Astrocyte of the spinal cord (primary cell): Measurements from ENCODE around the gene GLP2R.

Experiments
- DNase-seq: peaks from one replicate; pipeline ENCODE4 v3.0.0; 2011; ENCODE audit warnings: low read depth, low spot score
- H3K4me3 ChIP-seq: 2 replicates; pipeline ENCODE4 v1.5.1; 2011; ENCODE audit warnings: low read depth, mild to moderate bottlenecking, low read length, moderate library complexity
- CTCF ChIP-seq: IDR thresholded peaks from 2 replicates; pipeline ENCODE4 v1.5.1; 2012; ENCODE audit warnings: low read depth, mild to moderate bottlenecking, low read length, inconsistent platforms
- in situ Hi-C: cut with HindIII; loops from 2 replicates; pipeline ENCODE4 v1.10.0; 2017; ENCODE audit warnings: low sequenced_read_pairs

The GLP2R gene

GRCh38 chr17:9820448-9820847, 5.3 kb upstream of the GLP2R start:
- DNase-seq, result no peak
- in situ Hi-C loops, result no loop called here
- H3K4me3 ChIP-seq, result no peak overlapping the region
- TF ChIP-seq CTCF, result no peak

GRCh38 chr17:9821921-9822320, 3.8 kb upstream of the GLP2R start, which contains the start of gene GSG1L2:
Gene GSG1L2 (minus strand): TSS chr17:9822079. CDS start chr17:9822071, 8 bp downstream.
- DNase-seq, result no peak
- in situ Hi-C loops, result no loop called here
- H3K4me3 ChIP-seq, result no peak within 1 kb of the TSS
- TF ChIP-seq CTCF, result no peak

- in situ Hi-C loops, result no loop called here
- H3K4me3 ChIP-seq, result no peak overlapping the region
- no peak for DNase-seq
- no peak for TF ChIP-seq CTCF
Observed at GRCh38 chr17:9824094-9824493, 1.6 kb upstream of the GLP2R start.

GRCh38 chr17:9824797-9825338, 856 bp upstream of the GLP2R start:
- H3K4me3 ChIP-seq, result no peak overlapping the region
- no peak for DNase-seq
- no peak for TF ChIP-seq CTCF
- in situ Hi-C loops, result no loop called here

GRCh38 chr17:9828296-9829295, 2.9 kb downstream of the GLP2R start:
- no peak for DNase-seq
- no peak overlapping the region for H3K4me3 ChIP-seq
- TF ChIP-seq CTCF, result no peak
- in situ Hi-C loops, result no loop called here

GRCh38 chr17:9829343-9829742, 3.6 kb downstream of the GLP2R start:
- no peak for DNase-seq
- TF ChIP-seq CTCF, result no peak
- no peak overlapping the region for H3K4me3 ChIP-seq
- in situ Hi-C loops, result no loop called here
